LNCAP (cell line): ENCODE results near the gene CDK15.

ENCODE experiments used
- CTCF ChIP-seq: fragments of 450-650 bp; IDR thresholded peaks from 2 replicates; pipeline ENCODE4 v1.5.1; 2017; ENCODE audit warnings: mild to moderate bottlenecking

The CDK15 gene

GRCh38 chr2:201769666-201770373 is 36.5 kb upstream of the CDK15 start:
- no peak for TF ChIP-seq CTCF

- TF ChIP-seq CTCF = no peak
Measured at GRCh38 chr2:201773990-201774389, 32.3 kb upstream of the CDK15 start.

- TF ChIP-seq CTCF = no peak
Measured at GRCh38 chr2:201774546-201774945, 31.8 kb upstream of the CDK15 start.

GRCh38 chr2:201775326-201775725 is 31.0 kb upstream of the CDK15 start:
- no peak for TF ChIP-seq CTCF

- TF ChIP-seq CTCF = no peak
Measured at GRCh38 chr2:201777043-201777442, 29.3 kb upstream of the CDK15 start.

DNA sequence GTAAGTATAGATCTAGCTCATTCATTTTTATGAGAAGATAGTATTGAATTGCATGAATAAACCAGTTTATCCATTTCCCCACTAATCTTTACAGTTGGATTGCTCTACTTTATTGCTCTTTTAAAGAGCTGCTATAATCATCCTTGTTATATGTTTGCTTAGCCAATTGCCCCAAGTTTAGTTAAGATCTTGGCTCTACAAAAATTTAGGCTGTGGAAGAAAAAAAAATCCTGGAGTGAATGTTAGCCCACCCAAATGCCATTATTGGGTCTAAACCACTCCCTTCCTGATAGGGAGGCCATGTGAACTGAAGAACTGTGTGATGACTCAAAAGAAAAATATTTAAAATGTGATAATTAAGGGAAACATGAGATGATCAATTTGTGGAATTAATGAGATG is 28.5 kb upstream of the CDK15 start:
- no peak for TF ChIP-seq CTCF

GRCh38 chr2:201779901-201780673 is 26.2 kb upstream of the CDK15 start:
- TF ChIP-seq CTCF = no peak
